A673 (cell line): Measurements from ENCODE around the gene RHBDF2. TPM values are rescaled to one million over a fixed set of nuclear protein-coding genes. Genes with fewer than 3 reads are reported as not detected.

Experiments used
- BruUV-seq: library from RNA; stranded (reverse); fragments of 400-500 nt; replicated peaks from 2 replicates; lab custom pipeline; 2021; lab: Mats Ljungman, UMichigan
- CTCF ChIA-PET: fragments of 300-600 bp; sonication (Branson Sonifier 250); formaldehyde crosslinking; loops from one replicate; lab custom pipeline; 2022; ENCODE audit warnings: antibody characterized with exemption; lab: Charles Lee
- POLR2A ChIA-PET: fragments of 300-600 bp; sonication (Branson Sonifier 250); formaldehyde crosslinking; loops from one replicate; lab custom pipeline; 2022; ENCODE audit warnings: antibody characterized with exemption; ENCODE audit not compliant: low non-redundant PET; lab: Charles Lee
- DNase-seq: peaks from one replicate; pipeline ENCODE4 v3.0.0-alpha.2; 2015; ENCODE audit warnings: low spot score
- H3K27ac ChIP-seq: fragments of 200-600 bp; sonication (generic); 2 replicates; pipeline ENCODE4 v1.5.1; 2016; ENCODE audit warnings: mixed run types, low read depth, mild to moderate bottlenecking, mixed read lengths, antibody characterized with exemption, low read length; ENCODE audit not compliant: poor library complexity, severe bottlenecking
- H3K27me3 ChIP-seq: fragments of 200-600 bp; sonication (generic); replicated peaks from 2 replicates; pipeline ENCODE4 v1.6.1; 2017; ENCODE audit warnings: mixed run types, low read depth, mild to moderate bottlenecking, mixed read lengths, antibody characterized with exemption, low read length; ENCODE audit not compliant: insufficient read depth, poor library complexity
- H3K36me3 ChIP-seq: fragments of 200-600 bp; sonication (generic); 2 replicates; pipeline ENCODE4 v1.6.1; 2016; ENCODE audit warnings: mixed run types, mild to moderate bottlenecking, mixed read lengths, antibody characterized with exemption, low read length; ENCODE audit not compliant: insufficient read depth, poor library complexity, severe bottlenecking
- H3K4me1 ChIP-seq: fragments of 200-600 bp; sonication (generic); 2 replicates; pipeline ENCODE4 v1.6.1; 2017; ENCODE audit warnings: mixed run types, mild to moderate bottlenecking, mixed read lengths, antibody characterized with exemption, low read length; ENCODE audit not compliant: insufficient read depth, poor library complexity, severe bottlenecking
- H3K4me3 ChIP-seq: fragments of 200-600 bp; sonication (generic); 2 replicates; pipeline ENCODE4 v1.5.1; 2016; ENCODE audit warnings: low read depth, mixed run types, mild to moderate bottlenecking, mixed read lengths, low read length; ENCODE audit not compliant: poor library complexity, severe bottlenecking
- H3K9me3 ChIP-seq: fragments of 200-600 bp; sonication (generic); 2 replicates; pipeline ENCODE4 v1.6.1; 2016; ENCODE audit warnings: mixed run types, low read depth, mild to moderate bottlenecking, mixed read lengths, antibody characterized with exemption, low read length; ENCODE audit not compliant: poor library complexity, severe bottlenecking
- CTCF ChIP-seq: fragments of 300-800, 200-600 bp; sonication (generic); conservative IDR thresholded peaks from 2 replicates; pipeline ENCODE4 v1.5.1; 2017; ENCODE audit warnings: low read depth, mild to moderate bottlenecking, antibody characterized with exemption, low read length, moderate library complexity, mixed read lengths
- EZH2 ChIP-seq: fragments of 200-600 bp; sonication (generic); IDR thresholded peaks from 2 replicates; pipeline ENCODE4 v1.6.1; 2017; ENCODE audit warnings: borderline replicate concordance, low read depth, mild to moderate bottlenecking, mixed read lengths, antibody characterized with exemption, low read length; ENCODE audit not compliant: poor library complexity, severe bottlenecking
- intact Hi-C: fragments of 100-400 bp; cut with micrococcal nuclease; formaldehyde crosslinking; loops from one replicate; pipeline ENCODE4 v1.10.0; 2022; ENCODE audit not compliant: unreplicated experiment
- total RNA-seq: library from RNA; stranded (reverse); gene quantifications from 2 replicates; pipeline ENCODE4 v1.2.3, GENCODE V29; 2021

RHBDF2 gene
- total RNA-seq, 1 experiment from 2014 or later = 20.4 TPM

DNA sequence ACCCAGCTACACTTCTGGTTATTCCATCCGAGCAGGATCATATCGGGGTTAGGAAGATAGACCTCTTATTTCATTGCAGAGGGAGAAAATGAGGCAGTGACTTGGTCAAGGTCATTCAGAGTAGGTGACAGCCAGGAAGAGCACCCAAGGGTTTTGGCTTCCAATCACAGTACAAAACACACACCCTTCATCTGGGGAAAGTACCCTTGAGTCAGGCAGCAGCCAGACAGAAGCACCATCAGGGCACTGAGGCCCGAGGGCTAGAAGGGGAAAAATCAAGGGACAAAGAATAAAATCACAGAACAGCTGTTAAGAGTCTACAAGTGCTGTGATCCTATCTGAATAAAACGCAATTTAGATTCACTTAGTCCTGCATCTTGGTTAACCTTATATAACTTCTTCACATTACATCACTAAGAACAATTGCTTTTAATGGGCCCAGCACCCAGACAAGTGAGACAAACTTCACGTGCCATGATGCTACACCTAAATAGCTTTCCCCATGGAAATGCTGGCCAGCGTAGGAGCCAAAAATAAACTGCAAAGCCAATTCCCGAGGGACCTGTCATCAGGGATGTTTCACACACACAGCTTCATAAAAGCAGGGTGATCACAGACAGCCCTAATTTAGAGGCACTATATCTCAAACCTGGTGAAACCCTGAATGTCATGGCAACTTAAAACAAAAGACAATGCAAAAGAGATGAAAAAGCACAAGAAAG lies 53.1 kb downstream of the RHBDF2 start:
- TF ChIP-seq CTCF (no peak), EZH2 (no peak)
- ChIA-PET CTCF (no interaction called here), POLR2A (interaction anchor here (0.7 kb wide), 1 partner anchor 424 kb away, joined by 3 read pairs; no protein-coding TSS in a partner anchor)
- H3K27ac ChIP-seq = no peak overlapping the region
- no peak overlapping the region for H3K4me3 ChIP-seq
- no peaks in the 10 kb centered on the region for H3K27me3 ChIP-seq
- no peaks in the 10 kb centered on the region for H3K36me3 ChIP-seq
- no peak for DNase-seq
- intact Hi-C loops = no loop called here
- BruUV-seq = no TSS peak
- no peaks in the 10 kb centered on the region for H3K9me3 ChIP-seq
- H3K4me1 ChIP-seq = peaks cover 56% of the 10 kb centered on the region

DNA sequence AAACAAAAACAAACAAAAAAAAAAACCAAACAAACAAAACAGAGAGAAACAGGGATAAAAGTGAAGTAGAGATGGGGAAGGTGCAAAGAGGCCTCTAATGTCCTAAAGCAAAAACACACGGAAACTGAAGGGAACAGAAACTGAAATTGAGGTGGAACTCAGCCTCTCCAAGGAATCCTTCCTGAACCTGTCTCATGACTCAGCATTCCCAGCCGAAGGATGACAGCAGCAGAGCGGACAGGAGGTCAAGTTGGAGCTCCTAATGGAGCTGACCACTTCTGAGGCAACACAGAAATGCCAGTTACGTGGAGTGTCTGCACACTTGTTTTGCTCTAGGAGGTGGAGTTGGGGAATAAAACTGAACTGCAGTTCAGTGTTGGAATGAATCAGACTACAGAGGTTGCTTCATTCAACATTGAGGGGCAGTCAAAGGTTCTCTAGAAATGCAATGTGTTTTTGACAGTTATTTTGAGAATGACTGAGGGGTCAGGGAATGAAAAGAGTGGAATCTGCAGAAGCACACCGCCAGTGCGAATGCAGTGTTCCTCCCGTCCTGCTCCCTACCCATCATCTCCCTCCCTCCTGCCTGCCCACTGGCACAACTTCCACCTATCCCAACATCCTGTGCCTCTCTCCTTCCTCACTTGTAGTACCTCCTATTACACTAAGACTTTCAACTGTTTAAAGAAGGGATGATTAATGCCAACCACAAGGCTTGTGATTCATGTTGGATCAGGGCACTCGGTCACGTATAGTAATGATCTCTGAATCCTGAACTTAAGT lies 54.6 kb downstream of the RHBDF2 start:
- Histone ChIP-seq H3K4me1 (peaks cover 64% of the 10 kb centered on the region), H3K4me3 (no peak overlapping the region), H3K27ac (peak overlapping the region; percentile 38), H3K36me3 (no peaks in the 10 kb centered on the region), H3K9me3 (no peaks in the 10 kb centered on the region), H3K27me3 (no peaks in the 10 kb centered on the region)
- no peak for DNase-seq
- ChIA-PET POLR2A (no interaction called here), CTCF (interaction anchor here (0.7 kb wide), 1 partner anchor 652 kb away, joined by 3 read pairs; no protein-coding TSS in a partner anchor)
- intact Hi-C loops = no loop called here
- TF ChIP-seq EZH2 (no peak), CTCF (no peak)
- BruUV-seq = no TSS peak

DNA sequence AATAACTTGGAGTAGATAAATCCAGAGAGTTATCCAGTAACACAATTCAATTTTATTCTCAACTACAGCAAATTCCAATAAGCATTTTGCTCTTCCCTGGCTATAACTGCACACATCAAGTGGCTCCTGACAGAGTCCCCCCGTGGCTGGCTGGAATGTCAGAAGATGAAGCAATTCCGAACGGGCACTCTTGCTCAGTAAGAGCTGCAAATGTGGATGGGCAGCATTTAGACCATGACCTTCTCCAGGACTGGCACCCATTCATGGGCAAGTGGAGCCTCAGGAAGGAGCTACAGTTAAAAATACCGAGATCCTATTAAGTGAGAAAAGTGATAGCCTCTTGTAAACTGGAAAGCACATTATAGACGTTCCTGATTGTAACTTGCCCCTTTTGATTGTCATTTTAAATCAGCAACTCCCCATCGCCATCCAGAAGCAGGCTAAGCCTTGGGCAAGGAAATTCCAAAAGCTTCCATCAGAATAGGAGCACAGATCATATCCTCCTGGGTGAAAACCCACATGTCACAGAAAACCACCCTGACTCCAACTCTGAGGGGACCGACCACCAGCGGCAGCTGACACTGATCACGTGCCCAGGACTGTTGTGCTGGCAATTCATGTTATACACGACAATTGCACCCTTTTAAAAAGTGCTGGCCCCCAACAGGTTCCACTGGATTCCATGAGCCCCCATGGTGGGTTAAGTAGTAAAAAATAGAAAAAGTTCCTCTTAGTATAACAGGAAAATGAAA lies 55.4 kb downstream of the RHBDF2 start:
- intact Hi-C loops = no loop called here
- Histone ChIP-seq H3K27me3 (no peaks in the 10 kb centered on the region), H3K27ac (peak overlapping the region; percentile 38), H3K9me3 (no peaks in the 10 kb centered on the region), H3K4me3 (no peak overlapping the region), H3K4me1 (peaks cover 60% of the 10 kb centered on the region), H3K36me3 (no peaks in the 10 kb centered on the region)
- POLR2A ChIA-PET = no interaction called here
- no TSS peak for BruUV-seq
- CTCF ChIA-PET = interaction anchor here (0.7 kb wide), 1 partner anchor 651 kb away, joined by 3 read pairs; no protein-coding TSS in a partner anchor
- no peak for DNase-seq
- TF ChIP-seq CTCF (no peak), EZH2 (no peak)
